Right lobe of liver (tissue), 4 donors: Measurements from ENCODE around the gene CLCN7.

Source experiments
- POLR2A ChIP-seq: fragments of 450-650 bp; IDR thresholded peaks from one replicate; pipeline ENCODE4 v1.6.1; 2017; ENCODE audit warnings: antibody characterized with exemption, mild to moderate bottlenecking
- TF ChIP-seq, protein P1 (sequence below), 4 donors: fragments of 200-600 bp in 3 of 4; fragments of 450-650 bp in 1 of 4; IDR thresholded peaks; one replicate each; pipeline versions ENCODE4 v1.5.1 to v1.8.0; 2016 to 2022; ENCODE audit warnings: antibody characterized with exemption in 4 of 4, mild to moderate bottlenecking in 2 of 4
- donor health status: DM: no; HTN: no; CAD: no.
- donor health status: DM: no; HTN: no; CAD: no.
- donor health status: DM: no; HTN: yes; CAD: no.

DNA sequence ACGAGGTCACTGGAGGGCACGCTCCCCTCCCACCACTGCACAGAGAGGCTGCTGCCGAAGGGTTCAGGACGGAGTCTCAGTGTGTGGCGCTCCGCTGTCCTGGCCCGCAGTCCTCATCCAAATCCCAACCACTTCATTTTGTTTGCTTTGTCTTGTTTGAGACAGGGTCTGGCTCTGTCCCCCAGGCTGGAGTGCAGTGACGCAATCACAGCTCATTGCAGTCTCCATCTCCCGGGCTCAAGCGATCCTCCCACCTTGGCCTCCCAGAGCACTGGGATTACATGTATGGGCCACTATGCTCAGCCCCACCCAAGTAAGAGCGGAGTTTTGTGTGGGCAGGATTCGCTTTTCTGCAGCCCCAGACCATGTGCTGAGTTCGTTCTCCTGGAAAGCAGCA lies 73.1 kb downstream of the CLCN7 start:
- TF ChIP-seq, protein P1, sequence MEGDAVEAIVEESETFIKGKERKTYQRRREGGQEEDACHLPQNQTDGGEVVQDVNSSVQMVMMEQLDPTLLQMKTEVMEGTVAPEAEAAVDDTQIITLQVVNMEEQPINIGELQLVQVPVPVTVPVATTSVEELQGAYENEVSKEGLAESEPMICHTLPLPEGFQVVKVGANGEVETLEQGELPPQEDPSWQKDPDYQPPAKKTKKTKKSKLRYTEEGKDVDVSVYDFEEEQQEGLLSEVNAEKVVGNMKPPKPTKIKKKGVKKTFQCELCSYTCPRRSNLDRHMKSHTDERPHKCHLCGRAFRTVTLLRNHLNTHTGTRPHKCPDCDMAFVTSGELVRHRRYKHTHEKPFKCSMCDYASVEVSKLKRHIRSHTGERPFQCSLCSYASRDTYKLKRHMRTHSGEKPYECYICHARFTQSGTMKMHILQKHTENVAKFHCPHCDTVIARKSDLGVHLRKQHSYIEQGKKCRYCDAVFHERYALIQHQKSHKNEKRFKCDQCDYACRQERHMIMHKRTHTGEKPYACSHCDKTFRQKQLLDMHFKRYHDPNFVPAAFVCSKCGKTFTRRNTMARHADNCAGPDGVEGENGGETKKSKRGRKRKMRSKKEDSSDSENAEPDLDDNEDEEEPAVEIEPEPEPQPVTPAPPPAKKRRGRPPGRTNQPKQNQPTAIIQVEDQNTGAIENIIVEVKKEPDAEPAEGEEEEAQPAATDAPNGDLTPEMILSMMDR (IDR thresholded peaks at IDR 0.05): no peak
- TF ChIP-seq POLR2A: no peak
